Measurements from ENCODE around the gene CCDC112.

Gene CCDC112

GRCh38 chr5:115325296-115325959 lies 29.0 kb upstream of the CCDC112 start:
- no peak overlapping the region for H3K4me3 ChIP-seq (ENCODE audit: low read depth, low read length)
- TF ChIP-seq CTCF (IDR thresholded peaks at IDR 0.05; ENCODE audit: borderline replicate concordance, insufficient read depth, low read depth, low read length), result no peak

- TF ChIP-seq CTCF (IDR thresholded peaks at IDR 0.05; ENCODE audit: borderline replicate concordance, insufficient read depth, low read depth, low read length), result no peak
- H3K4me3 ChIP-seq (ENCODE audit: low read depth, low read length), result no peak overlapping the region
These were observed 27.6 kb upstream of the CCDC112 start for GRCh38 chr5:115324021-115324420.

DNA sequence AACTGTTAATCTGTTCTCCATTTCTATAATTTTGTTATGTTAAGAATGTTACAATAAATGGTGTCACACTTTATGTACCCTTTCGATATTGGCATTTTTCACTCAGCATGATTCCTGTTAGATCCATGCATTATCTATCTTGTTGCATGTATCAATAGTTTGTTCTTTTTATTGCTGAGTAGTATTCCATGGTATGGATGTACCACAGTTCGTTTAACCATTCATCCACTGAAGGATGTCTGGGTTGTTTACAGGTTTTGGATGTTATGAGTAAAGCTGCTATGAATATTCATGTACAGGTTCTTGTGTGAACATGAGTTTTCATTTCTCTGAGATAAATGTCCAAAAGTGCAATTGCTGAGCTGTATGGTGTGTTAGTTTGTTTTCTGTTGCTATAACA lies 26.3 kb upstream of the CCDC112 start:
- H3K4me3 ChIP-seq (ENCODE audit: low read depth, low read length), result no peak overlapping the region

DNA sequence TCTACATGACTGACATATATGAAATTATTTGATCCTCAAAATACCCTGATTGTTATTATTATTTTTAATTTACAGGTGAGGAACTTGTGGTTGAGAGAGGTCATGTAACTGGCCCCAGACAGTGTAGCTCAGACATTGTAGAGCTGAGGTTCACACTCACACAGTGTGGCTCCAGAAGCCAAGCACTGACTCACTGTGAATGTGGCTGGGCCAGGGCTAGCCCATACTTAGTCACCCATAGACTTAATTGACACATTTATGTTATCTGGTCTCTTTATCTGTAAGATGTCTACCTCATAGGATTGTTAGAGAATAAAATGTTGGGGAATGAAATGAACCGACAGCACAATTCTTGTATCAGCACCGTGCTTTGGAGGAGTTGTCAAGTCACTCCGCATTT lies 24.9 kb upstream of the CCDC112 start:
- TF ChIP-seq CTCF (IDR thresholded peaks at IDR 0.05; ENCODE audit: borderline replicate concordance, insufficient read depth, low read depth, low read length), result no peak
- H3K4me3 ChIP-seq (ENCODE audit: low read depth, low read length), result no peak overlapping the region

More for the DNA sequence above, 26.3 kb upstream of the CCDC112 start:
- no peak for TF ChIP-seq CTCF (IDR thresholded peaks at IDR 0.05; ENCODE audit: borderline replicate concordance, insufficient read depth, low read depth, low read length)

- H3K4me3 ChIP-seq (ENCODE audit: low read depth, low read length), result no peak overlapping the region
- TF ChIP-seq CTCF (IDR thresholded peaks at IDR 0.05; ENCODE audit: borderline replicate concordance, insufficient read depth, low read depth, low read length), result no peak
These were observed 24.1 kb upstream of the CCDC112 start for GRCh38 chr5:115320515-115320914.

GRCh38 chr5:115320006-115320405 lies 23.6 kb upstream of the CCDC112 start:
- TF ChIP-seq CTCF (IDR thresholded peaks at IDR 0.05; ENCODE audit: borderline replicate concordance, insufficient read depth, low read depth, low read length), result no peak
- H3K4me3 ChIP-seq (ENCODE audit: low read depth, low read length), result no peak overlapping the region

DNA sequence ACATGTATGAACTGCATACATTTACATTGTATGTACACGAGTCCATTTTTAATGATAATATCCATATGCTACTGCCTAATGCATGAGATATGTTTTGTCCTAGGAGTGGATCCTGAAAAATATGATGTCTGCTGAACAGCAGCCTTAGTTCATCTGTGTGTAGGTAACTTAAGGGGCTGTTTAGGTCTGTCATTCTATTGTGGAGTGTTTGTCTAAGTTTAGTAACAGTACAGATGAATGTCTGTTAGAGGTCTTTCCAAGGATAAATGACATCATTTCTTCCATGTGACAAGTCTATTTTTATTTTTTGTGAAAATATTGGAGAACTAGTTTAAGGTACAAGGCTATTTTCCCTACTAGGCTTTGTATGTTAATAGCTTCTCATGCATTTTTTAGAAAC lies 22.6 kb upstream of the CCDC112 start:
- no peak for TF ChIP-seq CTCF (IDR thresholded peaks at IDR 0.05; ENCODE audit: borderline replicate concordance, insufficient read depth, low read depth, low read length)
- no peak overlapping the region for H3K4me3 ChIP-seq (ENCODE audit: low read depth, low read length)

Measured in GM12875 (cell line).